Activated CD4-positive, alpha-beta T cell treated with anti-CD3 and anti-CD28 coated beads, Interleukin-2, Interleukin-6, amounts not matched to agents 100 ng/mL and 50 ng/mL, durations not matched to agents 16 hours and 8 hours (primary cell): ENCODE data around the gene SLC18B1.
A peak's percentile ranks its signal among the peaks of the same experiment; 100 is the strongest.

ENCODE experiments used
- DNase-seq: peaks from one replicate; pipeline ENCODE4 v3.0.0-alpha.2; 2020

SLC18B1 gene

DNA sequence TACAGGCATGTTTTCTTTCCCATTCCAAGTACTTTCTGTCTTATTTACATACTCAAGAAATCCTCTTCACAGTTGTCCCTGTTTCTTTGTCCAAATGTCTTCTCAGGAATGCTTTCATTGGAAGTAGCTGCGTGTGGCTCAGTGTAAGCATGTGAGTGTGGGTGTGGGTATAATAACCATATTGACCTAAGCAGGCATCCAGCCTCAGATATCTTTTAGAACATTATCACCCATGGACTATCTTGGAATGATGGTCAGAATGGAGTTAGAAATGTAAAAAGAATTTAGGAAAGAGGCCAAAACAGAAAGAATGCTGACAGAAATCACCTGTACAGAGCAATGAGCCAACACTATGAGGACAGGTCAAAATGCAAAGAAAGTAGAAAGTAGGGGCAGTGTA, 57.2 kb downstream of the SLC18B1 start:
- no peak for DNase-seq

DNA sequence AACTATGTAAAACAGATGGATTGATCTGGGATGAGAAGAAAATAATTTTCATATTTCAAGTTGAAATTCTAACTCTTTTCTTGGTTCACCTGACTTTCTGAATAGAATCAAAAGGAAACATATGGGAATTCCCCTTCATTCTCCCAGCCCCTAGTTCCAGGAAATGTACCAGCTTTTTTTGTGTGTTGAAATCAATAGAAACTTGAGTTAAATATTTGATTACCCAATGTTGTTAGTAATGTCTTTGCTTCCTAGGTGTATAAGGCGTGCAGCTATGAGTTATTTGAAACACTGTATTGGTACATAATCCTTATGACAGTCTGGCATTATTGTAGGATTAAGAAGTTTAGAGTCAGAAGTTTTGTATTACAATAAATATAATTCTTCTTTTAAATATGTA, 62.2 kb downstream of the SLC18B1 start:
- peak; percentile 59 for DNase-seq

DNA sequence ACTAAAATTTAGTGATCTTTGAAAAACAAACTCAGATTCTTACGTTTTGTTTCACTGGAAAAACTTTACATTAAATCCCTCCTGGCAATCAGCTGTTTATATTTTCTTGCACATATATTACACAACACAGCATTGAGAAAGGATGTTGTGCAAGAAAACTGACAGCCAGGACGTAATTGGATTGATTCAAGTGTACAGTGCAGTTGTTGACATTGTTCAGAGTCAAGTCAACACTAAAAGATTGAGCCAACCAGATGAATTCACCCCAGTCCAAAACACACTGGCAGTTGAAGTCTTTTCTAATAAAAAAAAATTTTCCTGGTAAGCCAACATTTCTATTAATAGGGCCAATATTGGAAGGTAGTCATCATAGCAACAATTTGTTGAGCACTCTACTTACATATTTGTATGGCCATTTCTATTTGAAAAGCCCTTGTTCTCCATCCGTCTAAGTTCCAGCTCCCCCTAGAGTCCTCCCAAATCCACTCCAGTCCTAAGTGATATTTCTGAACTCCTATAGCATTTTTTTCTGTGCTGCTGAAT, 63.7 kb downstream of the SLC18B1 start:
- DNase-seq = peak; percentile 19

DNA sequence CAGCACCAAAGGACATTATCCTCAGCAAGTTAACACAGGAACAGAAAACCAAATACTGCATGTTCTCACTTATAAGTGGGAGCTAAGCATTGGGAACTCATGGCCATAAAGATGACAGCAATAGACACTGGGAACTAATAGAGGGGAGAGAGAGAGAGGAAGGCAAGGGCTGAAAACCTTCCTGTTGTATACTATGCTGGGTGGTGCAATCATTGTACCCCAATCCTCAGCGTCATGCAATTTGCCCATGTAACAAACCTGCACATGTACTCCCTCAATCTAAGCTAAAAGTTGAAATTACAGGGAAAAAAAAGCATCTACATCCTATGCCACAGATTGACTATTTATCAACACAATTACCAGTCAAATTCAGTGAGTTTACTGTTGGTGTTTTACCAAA, 64.6 kb downstream of the SLC18B1 start:
- no peak for DNase-seq

DNA sequence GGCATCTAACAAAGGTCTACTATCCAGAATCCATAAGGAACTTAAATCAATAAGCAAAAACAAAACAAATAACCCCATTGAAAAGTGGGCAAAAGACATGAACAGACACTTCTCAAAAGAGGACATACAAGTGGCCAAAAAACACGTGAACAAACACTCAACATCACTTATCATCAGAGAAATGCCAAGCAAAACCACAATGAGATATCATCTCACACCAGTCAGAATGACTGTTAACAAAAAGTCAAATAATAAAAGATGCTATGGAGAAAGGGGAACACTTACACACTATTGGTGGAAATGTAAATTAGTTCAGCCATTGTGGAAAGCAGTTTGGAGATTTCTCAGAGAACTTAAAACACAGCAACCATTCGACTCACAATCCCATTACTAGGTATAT, 65.2 kb downstream of the SLC18B1 start:
- peak; percentile 17 for DNase-seq

DNA sequence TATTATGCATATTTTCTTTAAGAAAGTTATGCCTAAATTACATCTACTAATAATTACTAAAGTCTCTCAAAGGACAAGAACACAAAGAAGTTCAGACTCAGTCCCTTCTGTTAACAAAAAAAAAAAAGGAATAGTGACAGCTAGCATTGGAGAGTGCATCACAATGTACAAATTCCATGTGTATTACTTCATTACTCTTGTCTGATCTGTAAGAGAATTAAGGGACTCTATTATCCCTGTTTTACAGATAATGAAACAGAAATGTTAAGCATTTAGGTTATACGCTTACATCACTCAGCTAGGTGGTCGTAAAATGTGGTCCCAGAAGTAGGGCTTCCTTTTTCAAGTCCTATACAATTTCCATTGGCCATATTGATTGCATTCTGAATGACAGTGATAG, 67.4 kb downstream of the SLC18B1 start:
- DNase-seq = no peak

DNA sequence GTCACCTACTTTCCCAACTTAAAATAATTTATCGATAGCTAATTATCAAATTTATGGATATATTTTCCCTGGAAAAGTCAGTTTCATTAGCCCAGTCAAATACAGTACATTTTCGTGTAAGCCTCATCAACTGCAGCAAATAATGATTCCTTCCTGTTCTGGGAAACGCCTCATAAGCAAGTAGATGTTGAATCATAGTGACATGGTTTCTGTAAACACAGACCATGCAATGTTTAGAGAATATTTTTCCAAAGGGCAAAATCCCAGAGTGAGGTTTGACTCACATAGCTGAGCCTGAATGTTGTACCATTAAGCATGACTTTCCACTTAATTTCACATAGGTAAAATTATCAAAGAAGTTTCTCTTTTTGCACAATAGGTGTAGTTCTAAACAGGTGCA, 67.9 kb downstream of the SLC18B1 start:
- DNase-seq = no peak

DNA sequence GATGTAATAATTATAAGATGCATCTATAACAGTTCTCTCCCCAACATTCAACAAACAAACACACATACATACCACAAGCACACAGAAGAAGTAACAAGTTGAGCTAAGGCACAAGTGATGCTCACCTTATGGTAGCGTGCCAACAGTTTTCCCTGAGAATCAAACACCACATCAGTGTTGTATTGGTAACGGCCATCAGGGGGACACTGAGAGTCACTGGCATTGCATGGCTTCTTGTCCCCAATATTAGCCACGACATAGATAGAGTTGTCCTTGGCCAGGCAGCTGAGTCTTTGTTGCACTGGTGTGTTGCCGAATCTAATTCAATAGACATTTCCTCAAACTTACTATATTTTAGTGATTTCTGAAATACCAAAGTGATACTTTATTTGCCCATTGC, 69.8 kb downstream of the SLC18B1 start:
- DNase-seq = no peak

DNA sequence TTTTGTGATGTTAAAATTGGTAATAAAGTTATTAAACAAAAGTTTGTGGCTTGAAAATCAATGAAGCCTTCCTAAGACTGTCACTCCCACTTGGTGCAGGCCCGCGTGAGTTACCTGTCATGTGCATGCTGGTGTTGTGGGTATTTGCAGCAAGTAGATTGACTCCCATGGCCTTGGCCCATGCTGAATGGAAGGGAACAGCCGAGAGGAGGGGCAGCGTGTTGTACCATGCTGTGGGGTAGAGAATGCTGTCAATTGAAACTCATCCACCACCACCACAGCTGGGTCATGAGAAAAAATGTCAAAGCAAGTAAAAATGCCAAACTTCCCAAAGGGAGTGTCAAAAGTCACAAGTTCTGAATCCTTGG, 71.8 kb downstream of the SLC18B1 start:
- peak; percentile 25 for DNase-seq

DNA sequence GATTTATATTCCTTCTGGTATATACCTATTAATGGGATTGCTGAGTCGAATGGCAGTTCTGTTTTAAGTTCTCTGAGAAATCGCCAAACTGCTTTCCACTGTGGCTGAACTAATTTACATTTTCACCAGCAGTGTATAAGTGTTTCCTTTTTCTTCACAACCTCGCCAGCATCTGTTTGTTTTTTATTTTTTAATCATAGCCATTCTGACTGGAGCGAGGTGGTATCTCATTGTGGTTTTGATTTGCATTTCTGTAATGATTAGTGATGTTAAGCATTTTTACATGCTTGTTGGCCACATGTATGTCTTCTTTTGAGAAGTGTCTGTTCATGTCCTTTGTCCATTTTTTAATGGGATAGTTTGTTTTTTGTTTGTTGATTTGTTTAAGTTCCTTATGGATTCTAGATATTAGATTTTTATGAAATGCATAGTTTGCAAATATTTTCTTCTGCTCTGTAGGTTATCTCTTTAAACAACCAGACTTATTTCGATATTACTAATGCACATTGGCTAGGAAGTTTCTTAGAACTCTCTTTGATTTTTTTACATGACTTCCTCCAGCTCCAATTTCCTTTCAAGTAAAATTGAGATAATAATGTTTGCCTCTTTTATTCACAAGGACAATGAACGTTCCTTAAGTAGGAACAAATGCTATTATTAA, 72.4 kb downstream of the SLC18B1 start:
- peak; percentile 50 for DNase-seq

DNA sequence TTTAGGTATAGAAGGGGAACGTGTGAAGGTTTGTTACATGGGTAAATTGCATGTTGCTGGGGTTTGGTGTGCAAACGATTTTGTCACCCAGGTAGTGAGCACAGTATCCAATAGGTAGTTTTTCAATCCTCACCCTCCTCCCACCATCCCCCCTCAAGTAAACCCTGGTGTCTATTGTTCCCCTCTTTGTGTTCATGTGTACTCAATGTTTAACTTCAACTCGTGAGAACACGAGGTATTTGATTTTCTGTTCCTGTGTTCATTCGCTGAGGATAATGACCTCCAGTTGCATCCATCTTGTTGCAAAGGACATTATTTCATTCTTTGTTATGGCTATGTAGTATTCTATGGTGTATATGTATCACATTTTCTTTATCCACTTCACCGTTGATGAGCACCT, 73.0 kb downstream of the SLC18B1 start:
- DNase-seq = no peak

DNA sequence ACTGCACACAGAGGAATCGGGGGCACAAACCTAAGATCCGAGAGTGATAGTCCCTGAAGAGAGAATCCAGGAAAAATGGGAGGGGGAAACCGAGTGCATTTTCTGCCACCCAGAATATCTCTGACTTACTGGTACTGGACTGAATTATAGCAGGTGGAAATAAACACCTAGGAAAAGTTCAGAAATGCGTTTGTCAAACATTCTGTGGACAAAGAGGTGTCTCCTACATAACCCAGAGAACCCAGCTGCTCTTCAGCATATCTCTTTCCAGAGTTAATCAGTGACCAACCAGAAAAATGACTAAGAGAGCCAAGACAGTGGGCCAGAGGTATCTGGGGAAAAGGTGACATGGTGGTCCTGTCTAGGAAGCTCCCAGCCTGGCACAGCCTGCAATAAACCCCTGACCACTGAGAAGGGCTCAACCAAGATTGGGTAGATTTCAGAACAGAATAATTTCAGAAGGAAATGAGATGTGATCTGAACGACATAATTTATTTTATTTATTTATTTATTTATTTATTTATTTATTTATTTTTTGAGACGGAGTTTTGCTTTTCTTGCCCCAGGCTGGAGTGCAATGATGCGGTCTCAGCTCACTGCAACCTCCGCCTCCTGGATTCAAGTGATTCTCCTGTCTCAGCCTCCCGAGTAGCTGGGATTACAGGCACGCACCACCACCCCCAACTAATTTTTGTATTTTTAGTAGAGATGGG, 78.5 kb downstream of the SLC18B1 start:
- DNase-seq = no peak
